Testis (tissue), 2 donors: ENCODE data around the gene B3GAT1.

ENCODE experiments used
- CTCF ChIP-seq, 3 experiments: fragments of 450-650 bp in 2 of 3; fragments of 200-600 bp in 1 of 3; sonication (generic) in 1 of 3; IDR thresholded peaks; one replicate each; pipeline ENCODE4 v1.5.1; 2016 to 2019; ENCODE audit warnings: antibody characterized with exemption in 3 of 3, mild to moderate bottlenecking in 2 of 3, moderate library complexity in 1 of 3
- POLR2A ChIP-seq: fragments of 450-650 bp; IDR thresholded peaks from one replicate; pipeline ENCODE4 v1.6.1; 2017; ENCODE audit warnings: antibody characterized with exemption, mild to moderate bottlenecking, moderate library complexity

DNA sequence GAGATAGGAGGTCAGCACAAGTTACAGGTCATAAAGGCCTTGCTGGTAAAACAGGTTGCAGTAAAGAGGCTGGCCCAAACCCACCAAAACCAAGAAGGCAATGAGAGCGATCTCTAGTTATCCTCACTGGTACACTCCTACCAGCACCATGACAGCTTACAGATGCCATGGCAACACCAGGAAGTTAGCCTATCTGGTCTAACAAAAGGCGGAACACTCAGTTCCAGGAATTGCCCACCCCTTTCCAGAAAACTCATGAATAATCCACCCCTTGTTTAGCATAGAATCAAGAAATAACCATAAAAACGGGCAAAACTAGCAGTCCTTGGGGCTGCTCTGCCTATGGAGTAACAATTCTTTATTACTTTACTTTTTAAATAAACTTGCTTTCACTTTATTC is 43.5 kb upstream of the B3GAT1 start:
- no peak for TF ChIP-seq CTCF (IDR thresholded peaks at IDR 0.05)
- TF ChIP-seq POLR2A: no peak
